ENCODE data around the gene KIFC1. TPM values are rescaled to one million over a fixed set of nuclear protein-coding genes. Genes with fewer than 3 reads are reported as not detected.
"Not testable (repeated sequence)": the region's sequence is repeated elsewhere in the genome, so short reads cannot be mapped to it uniquely, and the experiment has no call there.

KIFC1 gene
- total RNA-seq, 1 donor from 2014 or later = 31.3 TPM

GRCh38 chr6:33367009-33367714, 24.5 kb upstream of the KIFC1 start:
- no peaks in the 10 kb centered on the region for H3K27me3 Mint-ChIP-seq (ENCODE audit: low read depth)
- H3K4me1 Mint-ChIP-seq = peaks cover 18% of the 10 kb centered on the region
- no peak for TF ChIP-seq CTCF (IDR thresholded peaks at IDR 0.05; ENCODE audit: unreplicated experiment)
- no peaks in the 10 kb centered on the region for H3K9me3 Mint-ChIP-seq
- H3K4me3 Mint-ChIP-seq = no peak overlapping the region
- no peak for DNase-seq (ENCODE audit: low spot score in 2 of 2, unreplicated experiment in 2 of 2)
- no peak overlapping the region for H3K27ac Mint-ChIP-seq
- H3K36me3 Mint-ChIP-seq = no peaks in the 10 kb centered on the region

- not testable (repeated sequence) for H3K27ac Mint-ChIP-seq; H3K4me3 Mint-ChIP-seq; H3K9me3 Mint-ChIP-seq; H3K36me3 Mint-ChIP-seq; DNase-seq (ENCODE audit: low spot score in 2 of 2, unreplicated experiment in 2 of 2); H3K27me3 Mint-ChIP-seq (ENCODE audit: low read depth)
- H3K4me1 Mint-ChIP-seq = peaks cover 23% of the 10 kb centered on the region
Measured at GRCh38 chr6:33367715-33368025, 24.0 kb upstream of the KIFC1 start.

DNA sequence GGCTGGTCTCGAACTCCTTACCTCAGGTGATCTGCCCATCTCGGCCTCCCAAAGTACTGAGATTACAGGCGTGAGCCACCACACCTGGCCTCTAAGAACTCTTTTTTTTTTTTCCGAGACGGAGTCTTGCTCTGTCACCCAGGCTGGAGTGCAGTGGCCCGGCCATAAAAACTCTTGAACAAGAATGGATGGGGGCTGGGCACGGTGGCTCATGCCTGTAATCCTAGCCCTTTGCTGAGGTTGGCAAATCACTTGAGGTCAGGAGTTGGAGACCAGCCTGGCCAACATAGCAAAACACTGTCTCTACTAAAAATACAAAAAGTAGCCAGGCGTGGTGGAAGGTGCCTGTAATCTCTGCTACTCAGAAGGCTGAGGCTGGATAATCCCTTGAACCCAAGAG, 19.7 kb upstream of the KIFC1 start:
- H3K9me3 Mint-ChIP-seq; H3K36me3 Mint-ChIP-seq; DNase-seq (ENCODE audit: low spot score in 2 of 2, unreplicated experiment in 2 of 2); H3K4me3 Mint-ChIP-seq; H3K27me3 Mint-ChIP-seq (ENCODE audit: low read depth): not testable (repeated sequence)
- H3K4me1 Mint-ChIP-seq = peaks cover 36% of the 10 kb centered on the region
- peak overlapping the region; percentile 21 for H3K27ac Mint-ChIP-seq

DNA sequence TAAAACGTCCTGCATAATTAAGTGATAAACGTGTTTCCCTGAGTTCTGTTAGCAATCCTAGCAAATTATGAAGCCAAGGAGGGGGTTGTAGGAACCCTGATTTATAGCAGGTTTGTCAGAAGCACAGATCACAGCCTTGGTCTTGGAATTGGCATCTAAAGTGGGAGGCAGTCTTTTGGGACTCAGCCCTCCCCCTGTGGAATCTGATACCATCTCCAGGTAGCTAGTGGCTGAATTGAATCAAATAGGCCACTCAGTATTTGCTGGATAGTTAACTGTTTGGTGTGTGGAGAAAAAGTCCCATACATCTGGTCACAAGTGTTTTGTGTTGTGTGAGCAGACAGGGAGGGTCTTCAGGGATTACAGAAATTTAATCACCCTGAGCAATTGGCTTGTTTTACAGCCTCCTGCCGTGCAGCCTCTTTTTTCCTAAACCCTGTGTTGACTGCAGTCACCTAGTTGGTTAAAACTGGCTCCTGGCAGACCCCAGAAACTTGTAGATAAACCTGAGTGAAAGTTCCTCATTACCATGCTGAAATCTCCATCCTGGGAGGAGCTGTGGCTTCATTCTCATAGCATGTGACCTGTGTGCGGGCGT, 19.0 kb upstream of the KIFC1 start:
- Mint-ChIP-seq H3K9me3 (no peaks in the 10 kb centered on the region), H3K4me3 (no peak overlapping the region), H3K27ac (peak overlapping the region; percentile 89), H3K4me1 (peaks cover 36% of the 10 kb centered on the region), H3K27me3 (ENCODE audit: low read depth) (no peaks in the 10 kb centered on the region), H3K36me3 (no peaks in the 10 kb centered on the region)
- no peak for TF ChIP-seq CTCF (IDR thresholded peaks at IDR 0.05; ENCODE audit: unreplicated experiment)
- DNase-seq (ENCODE audit: low spot score in 2 of 2, unreplicated experiment in 2 of 2) = no peak

- Mint-ChIP-seq H3K36me3 (no peaks in the 10 kb centered on the region), H3K4me3 (peak overlapping the region; percentile 1), H3K27me3 (ENCODE audit: low read depth) (no peaks in the 10 kb centered on the region), H3K4me1 (peaks cover 36% of the 10 kb centered on the region), H3K27ac (peak overlapping the region; percentile 87), H3K9me3 (no peaks in the 10 kb centered on the region)
- TF ChIP-seq CTCF (IDR thresholded peaks at IDR 0.05; ENCODE audit: unreplicated experiment) = no peak
- no peak for DNase-seq (ENCODE audit: low spot score in 2 of 2, unreplicated experiment in 2 of 2)
Measured at GRCh38 chr6:33373960-33374910, 17.4 kb upstream of the KIFC1 start.

DNA sequence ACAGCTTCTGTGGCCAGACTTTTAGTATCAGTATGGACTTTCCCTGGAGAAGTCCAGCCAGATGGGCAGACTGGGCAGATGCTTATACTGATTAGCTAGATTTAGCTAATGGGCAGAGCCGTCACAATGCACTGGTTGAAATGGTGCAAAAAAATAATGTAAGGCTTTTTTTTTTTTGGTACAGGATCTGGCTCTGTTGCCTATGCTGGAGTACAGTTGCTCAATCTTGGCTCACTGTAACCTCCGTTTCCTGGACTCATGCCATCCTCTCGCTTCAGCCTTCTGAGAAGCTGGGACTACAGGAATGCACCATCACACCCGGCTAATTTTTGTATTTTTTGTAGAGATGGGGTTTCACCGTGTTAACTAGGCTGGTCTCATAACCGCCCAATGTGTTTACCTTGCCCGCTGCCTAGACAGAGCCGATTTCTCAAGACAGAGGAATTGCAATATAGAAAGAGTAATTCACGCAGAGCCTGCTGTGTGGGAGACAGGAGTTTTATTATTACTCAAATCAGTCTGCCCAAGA, 16.4 kb upstream of the KIFC1 start:
- H3K4me3 Mint-ChIP-seq = no peak overlapping the region
- H3K9me3 Mint-ChIP-seq = no peaks in the 10 kb centered on the region
- no peak for TF ChIP-seq CTCF (IDR thresholded peaks at IDR 0.05; ENCODE audit: unreplicated experiment)
- no peaks in the 10 kb centered on the region for H3K36me3 Mint-ChIP-seq
- DNase-seq (ENCODE audit: low spot score in 2 of 2, unreplicated experiment in 2 of 2) = peak in 1 of 2 experiments; percentile 53
- H3K4me1 Mint-ChIP-seq = peaks cover 36% of the 10 kb centered on the region
- H3K27me3 Mint-ChIP-seq (ENCODE audit: low read depth) = no peaks in the 10 kb centered on the region
- peak overlapping the region; percentile 87 for H3K27ac Mint-ChIP-seq
